ENCODE measurements around the gene KLF6. TPM values are rescaled to one million over a fixed set of nuclear protein-coding genes. Genes with fewer than 3 reads are reported as not detected.

The KLF6 gene
- total RNA-seq, 1 experiment from 2014 or later: 27.9 TPM

DNA sequence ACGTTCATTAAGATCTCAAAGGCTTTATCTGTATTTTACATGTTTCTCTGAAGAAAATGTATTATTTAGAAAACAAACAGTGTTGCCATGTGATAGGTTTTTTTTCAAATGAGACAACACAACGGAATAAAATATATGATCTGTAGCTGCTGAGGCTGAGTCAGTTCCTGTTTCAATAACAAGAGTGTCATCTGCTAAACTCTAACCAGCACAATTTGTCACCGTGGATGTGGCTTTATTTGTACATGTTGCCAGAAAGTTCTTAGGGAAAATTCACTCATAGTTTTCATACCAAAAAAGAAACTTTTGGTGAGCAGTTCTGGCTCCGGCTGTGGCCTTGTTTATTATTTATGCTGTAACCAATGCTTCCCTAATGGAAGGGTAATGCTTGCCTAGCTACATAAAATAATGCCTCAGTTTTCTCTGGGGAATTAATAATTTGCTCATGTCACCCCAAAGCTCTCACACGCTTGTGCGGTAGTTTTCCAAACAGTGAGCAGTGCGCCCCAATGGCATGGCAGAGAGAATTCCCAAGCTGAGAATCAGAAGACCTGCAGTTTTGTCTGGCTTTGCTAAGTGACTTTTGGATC is 20.3 kb upstream of the KLF6 start (continued):
- TF ChIP-seq, protein P1, sequence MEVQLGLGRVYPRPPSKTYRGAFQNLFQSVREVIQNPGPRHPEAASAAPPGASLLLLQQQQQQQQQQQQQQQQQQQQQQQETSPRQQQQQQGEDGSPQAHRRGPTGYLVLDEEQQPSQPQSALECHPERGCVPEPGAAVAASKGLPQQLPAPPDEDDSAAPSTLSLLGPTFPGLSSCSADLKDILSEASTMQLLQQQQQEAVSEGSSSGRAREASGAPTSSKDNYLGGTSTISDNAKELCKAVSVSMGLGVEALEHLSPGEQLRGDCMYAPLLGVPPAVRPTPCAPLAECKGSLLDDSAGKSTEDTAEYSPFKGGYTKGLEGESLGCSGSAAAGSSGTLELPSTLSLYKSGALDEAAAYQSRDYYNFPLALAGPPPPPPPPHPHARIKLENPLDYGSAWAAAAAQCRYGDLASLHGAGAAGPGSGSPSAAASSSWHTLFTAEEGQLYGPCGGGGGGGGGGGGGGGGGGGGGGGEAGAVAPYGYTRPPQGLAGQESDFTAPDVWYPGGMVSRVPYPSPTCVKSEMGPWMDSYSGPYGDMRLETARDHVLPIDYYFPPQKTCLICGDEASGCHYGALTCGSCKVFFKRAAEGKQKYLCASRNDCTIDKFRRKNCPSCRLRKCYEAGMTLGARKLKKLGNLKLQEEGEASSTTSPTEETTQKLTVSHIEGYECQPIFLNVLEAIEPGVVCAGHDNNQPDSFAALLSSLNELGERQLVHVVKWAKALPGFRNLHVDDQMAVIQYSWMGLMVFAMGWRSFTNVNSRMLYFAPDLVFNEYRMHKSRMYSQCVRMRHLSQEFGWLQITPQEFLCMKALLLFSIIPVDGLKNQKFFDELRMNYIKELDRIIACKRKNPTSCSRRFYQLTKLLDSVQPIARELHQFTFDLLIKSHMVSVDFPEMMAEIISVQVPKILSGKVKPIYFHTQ (CRISPR knock-in tag; IDR thresholded peaks at IDR 0.05): no peak
- no peak for TF ChIP-seq ZBTB21 (CRISPR knock-in tag; IDR thresholded peaks at IDR 0.05; ENCODE audit: borderline replicate concordance)
- no peak for TF ChIP-seq ZNF232 (CRISPR knock-in tag; IDR thresholded peaks at IDR 0.05)

DNA sequence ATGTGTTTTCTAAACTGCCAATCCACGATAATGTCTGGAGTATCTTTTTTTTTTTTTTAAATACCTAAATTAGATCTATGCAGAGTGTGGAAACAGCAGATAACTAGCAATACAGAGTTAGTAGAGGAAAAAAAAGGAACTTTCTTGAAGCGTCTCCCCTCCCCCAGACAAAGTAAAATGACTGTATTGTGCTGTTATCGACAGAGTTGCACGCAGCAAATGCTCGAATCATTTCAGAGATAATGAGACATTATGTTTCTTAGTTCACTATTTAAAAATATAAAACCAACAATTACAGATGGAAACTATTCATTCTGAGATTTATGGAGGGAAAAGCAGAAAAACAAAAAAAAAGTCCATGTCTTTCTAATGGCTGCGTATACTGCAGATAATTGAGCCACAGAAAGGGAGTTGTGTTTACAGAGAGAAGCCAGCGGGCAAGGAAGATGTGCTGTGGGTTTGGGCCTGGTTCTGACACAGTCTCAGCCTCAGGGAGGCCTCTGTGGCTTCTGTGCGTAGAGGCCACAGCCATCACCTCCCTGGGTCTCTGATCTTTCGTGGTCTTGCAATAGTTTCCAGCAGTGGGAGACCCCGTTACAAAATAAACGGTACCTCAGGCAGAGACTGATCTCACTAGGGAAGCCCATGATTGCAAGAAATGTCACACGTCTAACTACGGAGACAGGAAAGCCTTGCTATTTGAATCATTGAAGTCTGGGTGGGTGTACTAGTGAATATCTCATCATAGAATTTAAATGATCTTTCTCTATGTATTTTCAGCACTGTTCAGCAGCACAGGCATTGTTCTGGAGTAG is 19.1 kb upstream of the KLF6 start:
- POLR2A ChIA-PET: no interaction called here
- Mint-ChIP-seq H3K4me3 (no peak overlapping the region), H3K36me3 (no peaks in the 10 kb centered on the region), H3K27ac (no peak overlapping the region), H3K9me3 (no peaks in the 10 kb centered on the region), H3K27me3 (ENCODE audit: low read depth) (no peaks in the 10 kb centered on the region), H3K4me1 (peaks cover 34% of the 10 kb centered on the region)
- DNase-seq (ENCODE audit: low spot score): no peak
- ATAC-seq: no peak
- no peak for TF ChIP-seq NR3C1 (CRISPR knock-in tag; conservative IDR thresholded peaks at IDR 0.05; ENCODE audit: low read depth)
- TF ChIP-seq TCF7 (CRISPR knock-in tag; IDR thresholded peaks at IDR 0.05; ENCODE audit: low read depth): no peak
- TF ChIP-seq GRHL2 (CRISPR knock-in tag; IDR thresholded peaks at IDR 0.05; ENCODE audit: insufficient replicate concordance, severe bottlenecking): no peak
- TF ChIP-seq, protein P2, sequence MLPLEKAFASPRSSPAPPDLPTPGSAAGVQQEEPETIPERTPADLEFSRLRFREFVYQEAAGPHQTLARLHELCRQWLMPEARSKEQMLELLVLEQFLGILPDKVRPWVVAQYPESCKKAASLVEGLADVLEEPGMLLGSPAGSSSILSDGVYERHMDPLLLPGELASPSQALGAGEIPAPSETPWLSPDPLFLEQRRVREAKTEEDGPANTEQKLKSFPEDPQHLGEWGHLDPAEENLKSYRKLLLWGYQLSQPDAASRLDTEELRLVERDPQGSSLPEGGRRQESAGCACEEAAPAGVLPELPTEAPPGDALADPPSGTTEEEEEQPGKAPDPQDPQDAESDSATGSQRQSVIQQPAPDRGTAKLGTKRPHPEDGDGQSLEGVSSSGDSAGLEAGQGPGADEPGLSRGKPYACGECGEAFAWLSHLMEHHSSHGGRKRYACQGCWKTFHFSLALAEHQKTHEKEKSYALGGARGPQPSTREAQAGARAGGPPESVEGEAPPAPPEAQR (CRISPR knock-in tag; IDR thresholded peaks at IDR 0.05): no peak
- TF ChIP-seq, protein P3, sequence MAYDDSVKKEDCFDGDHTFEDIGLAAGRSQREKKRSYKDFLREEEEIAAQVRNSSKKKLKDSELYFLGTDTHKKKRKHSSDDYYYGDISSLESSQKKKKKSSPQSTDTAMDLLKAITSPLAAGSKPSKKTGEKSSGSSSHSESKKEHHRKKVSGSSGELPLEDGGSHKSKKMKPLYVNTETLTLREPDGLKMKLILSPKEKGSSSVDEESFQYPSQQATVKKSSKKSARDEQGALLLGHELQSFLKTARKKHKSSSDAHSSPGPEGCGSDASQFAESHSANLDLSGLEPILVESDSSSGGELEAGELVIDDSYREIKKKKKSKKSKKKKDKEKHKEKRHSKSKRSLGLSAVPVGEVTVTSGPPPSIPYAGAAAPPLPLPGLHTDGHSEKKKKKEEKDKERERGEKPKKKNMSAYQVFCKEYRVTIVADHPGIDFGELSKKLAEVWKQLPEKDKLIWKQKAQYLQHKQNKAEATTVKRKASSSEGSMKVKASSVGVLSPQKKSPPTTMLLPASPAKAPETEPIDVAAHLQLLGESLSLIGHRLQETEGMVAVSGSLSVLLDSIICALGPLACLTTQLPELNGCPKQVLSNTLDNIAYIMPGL (CRISPR knock-in tag; IDR thresholded peaks at IDR 0.05): no peak
- no peak for TF ChIP-seq ZNF671 (CRISPR knock-in tag; IDR thresholded peaks at IDR 0.05)
- TF ChIP-seq ESRRA (CRISPR knock-in tag; IDR thresholded peaks at IDR 0.05; ENCODE audit: borderline replicate concordance): no peak
- TF ChIP-seq ZNF416 (CRISPR knock-in tag; IDR thresholded peaks at IDR 0.05): no peak
- TF ChIP-seq OVOL2 (CRISPR knock-in tag; IDR thresholded peaks at IDR 0.05; ENCODE audit: borderline replicate concordance): no peak
- TF ChIP-seq, protein P4, sequence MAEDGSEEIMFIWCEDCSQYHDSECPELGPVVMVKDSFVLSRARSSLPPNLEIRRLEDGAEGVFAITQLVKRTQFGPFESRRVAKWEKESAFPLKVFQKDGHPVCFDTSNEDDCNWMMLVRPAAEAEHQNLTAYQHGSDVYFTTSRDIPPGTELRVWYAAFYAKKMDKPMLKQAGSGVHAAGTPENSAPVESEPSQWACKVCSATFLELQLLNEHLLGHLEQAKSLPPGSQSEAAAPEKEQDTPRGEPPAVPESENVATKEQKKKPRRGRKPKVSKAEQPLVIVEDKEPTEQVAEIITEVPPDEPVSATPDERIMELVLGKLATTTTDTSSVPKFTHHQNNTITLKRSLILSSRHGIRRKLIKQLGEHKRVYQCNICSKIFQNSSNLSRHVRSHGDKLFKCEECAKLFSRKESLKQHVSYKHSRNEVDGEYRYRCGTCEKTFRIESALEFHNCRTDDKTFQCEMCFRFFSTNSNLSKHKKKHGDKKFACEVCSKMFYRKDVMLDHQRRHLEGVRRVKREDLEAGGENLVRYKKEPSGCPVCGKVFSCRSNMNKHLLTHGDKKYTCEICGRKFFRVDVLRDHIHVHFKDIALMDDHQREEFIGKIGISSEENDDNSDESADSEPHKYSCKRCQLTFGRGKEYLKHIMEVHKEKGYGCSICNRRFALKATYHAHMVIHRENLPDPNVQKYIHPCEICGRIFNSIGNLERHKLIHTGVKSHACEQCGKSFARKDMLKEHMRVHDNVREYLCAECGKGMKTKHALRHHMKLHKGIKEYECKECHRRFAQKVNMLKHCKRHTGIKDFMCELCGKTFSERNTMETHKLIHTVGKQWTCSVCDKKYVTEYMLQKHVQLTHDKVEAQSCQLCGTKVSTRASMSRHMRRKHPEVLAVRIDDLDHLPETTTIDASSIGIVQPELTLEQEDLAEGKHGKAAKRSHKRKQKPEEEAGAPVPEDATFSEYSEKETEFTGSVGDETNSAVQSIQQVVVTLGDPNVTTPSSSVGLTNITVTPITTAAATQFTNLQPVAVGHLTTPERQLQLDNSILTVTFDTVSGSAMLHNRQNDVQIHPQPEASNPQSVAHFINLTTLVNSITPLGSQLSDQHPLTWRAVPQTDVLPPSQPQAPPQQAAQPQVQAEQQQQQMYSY (CRISPR knock-in tag; IDR thresholded peaks at IDR 0.05): no peak
- TF ChIP-seq, protein P5, sequence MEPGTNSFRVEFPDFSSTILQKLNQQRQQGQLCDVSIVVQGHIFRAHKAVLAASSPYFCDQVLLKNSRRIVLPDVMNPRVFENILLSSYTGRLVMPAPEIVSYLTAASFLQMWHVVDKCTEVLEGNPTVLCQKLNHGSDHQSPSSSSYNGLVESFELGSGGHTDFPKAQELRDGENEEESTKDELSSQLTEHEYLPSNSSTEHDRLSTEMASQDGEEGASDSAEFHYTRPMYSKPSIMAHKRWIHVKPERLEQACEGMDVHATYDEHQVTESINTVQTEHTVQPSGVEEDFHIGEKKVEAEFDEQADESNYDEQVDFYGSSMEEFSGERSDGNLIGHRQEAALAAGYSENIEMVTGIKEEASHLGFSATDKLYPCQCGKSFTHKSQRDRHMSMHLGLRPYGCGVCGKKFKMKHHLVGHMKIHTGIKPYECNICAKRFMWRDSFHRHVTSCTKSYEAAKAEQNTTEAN (CRISPR knock-in tag; IDR thresholded peaks at IDR 0.05): no peak
- TF ChIP-seq, protein P6, sequence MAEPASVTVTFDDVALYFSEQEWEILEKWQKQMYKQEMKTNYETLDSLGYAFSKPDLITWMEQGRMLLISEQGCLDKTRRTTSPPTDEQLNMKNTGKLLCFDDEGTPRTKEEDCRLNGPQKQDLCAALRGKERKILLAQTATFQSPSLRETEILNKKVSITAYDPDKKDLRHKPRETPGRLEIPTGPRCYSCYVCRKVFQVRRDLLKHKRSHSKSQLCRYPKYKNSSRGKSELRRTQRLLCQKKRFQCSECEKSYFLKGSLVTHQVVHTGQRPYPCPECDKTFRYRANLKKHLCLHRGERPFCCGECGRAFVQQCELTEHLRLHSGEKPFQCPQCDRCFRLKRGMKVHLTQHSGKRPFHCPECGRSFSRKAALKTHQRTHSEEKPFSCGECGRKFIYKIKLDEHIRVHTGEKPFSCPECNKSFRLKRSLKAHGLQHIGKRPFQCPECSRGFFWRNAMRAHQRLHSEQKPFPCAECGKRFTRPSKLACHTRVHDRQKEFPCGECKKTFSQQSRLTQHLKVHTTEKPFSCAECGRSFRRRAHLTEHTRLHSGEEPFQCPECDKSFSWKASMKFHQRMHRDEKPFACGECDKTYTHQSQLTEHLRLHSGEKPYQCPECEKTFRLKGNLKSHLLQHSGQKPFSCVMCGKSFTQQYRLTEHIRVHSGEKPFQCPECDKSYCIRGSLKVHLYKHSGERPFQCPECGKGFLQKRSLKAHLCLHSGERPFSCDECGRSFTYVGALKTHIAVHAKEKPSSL (CRISPR knock-in tag; conservative IDR thresholded peaks at IDR 0.05): no peak
- CTCF ChIA-PET: no interaction called here
